ENCODE measurements around the gene AMOT.

GRCh38 chrX:112852851-112853250 lies 12.2 kb upstream of the AMOT start:
- TF ChIP-seq CTCF (IDR thresholded peaks at IDR 0.05) (no peak), EP300 (IDR thresholded peaks at IDR 0.05) (no peak), POLR2A (IDR thresholded peaks at IDR 0.05) (no peak)

Measured in stomach (tissue), 4 donors.